CD1c-positive myeloid dendritic cell (primary cell): ENCODE measurements around the gene PSME3IP1.

Experiments used
- DNase-seq: peaks from one replicate; pipeline ENCODE4 v3.0.0-alpha.2; 2016; ENCODE audit errors: extremely low spot score

PSME3IP1 gene

DNA sequence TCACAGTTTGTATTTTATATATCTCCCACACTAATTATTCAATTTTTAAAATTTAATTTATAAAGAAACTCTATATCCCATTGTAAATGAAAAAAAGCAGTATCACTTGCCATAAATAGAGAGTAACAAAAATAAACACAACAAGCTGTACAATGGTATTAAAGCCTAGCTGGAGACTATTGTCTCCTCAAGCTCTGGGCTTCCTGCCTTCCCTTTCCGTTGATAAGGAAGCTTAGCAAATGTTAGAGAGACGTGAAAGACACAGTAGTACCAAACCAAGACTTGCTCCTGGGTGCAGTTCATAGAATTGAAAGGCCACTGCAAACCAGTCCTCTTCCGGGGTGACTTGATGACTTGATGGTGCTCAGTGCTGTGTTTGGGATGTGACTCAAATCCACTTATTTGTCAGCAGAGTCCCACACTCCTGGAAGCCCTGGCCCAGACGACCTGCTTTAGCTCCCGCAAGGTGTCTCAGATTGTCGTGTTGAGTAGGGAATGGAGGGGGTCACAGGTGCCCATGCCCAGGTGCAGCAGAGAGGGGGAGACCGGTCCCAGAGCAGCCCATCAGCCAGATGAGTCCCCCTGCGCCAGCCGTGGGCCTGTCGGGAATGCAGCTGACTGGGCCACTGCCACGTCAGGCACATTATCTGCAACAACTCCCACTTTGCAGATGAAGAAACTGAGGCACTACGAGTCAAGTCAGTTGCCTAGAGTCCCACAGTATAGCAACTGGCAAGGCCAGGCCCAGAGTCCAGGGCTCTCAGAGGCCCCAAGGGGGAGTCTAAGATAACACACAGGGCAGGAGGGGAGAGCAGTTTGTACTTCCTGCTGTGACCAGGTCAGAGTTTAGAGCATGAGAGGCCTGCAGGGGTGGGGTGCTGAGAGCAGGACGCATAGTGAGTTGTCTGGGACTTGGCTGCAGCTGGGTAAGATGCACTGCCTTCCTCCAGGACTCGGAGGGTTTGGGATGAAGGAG, 40.5 kb downstream of the PSME3IP1 start:
- DNase-seq, result no peak

DNA sequence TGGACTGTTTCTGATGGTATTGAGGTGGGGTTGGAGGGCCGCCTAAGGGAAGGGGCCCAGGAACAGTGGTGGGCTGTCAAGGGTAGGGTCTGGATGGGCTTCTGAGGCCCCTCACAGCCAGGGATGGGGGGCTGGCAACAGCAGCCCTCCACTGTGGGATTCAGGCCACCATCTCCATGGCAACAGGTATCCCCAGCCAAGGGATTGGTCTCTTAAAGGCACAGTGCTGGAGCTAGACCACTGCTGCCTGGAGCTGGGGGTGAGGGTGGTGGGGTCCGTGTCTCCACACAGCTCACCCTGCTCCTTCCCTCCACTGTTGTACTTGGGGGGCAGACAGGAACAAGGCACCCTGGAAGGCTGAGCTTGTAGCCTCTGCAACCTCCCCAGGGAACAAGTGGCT, 41.8 kb downstream of the PSME3IP1 start:
- DNase-seq, result no peak

DNA sequence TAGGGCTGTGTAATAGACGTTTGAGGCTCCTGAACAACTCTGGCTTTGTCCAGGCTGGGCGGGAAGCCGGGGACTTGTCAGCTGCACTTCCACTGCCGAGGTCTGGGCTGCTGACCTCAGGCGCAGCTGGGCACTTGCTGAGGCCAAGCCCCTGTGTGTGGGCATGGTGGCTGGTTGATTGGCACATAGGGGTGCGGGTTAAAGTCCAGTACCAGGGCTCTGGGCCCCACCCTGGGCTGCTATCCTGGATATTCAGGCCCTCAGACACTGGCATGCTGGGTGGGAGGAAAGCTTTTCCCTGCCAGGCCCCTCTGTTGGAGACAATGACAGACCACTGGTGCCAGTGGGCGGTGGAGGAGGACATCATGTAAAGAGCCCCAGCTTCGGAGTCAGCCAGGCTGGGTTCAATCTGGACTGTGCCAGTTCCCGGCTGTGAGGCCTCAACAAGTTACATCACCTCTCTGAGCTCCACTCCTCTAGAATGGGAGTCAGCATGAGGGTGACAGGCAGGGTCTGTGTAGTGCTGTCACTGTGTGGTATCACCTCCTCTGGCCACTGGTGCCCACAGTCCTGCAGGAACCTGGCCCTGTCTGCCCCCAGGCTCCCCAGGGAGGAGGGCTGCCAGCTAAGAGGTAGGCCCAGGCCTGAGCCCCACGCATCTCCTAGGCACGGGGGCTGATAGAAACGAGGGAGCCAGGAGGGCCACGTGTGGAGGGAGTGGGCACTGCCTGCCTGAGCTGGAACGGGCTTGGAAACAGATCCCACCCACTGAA, 42.5 kb downstream of the PSME3IP1 start:
- no peak for DNase-seq

DNA sequence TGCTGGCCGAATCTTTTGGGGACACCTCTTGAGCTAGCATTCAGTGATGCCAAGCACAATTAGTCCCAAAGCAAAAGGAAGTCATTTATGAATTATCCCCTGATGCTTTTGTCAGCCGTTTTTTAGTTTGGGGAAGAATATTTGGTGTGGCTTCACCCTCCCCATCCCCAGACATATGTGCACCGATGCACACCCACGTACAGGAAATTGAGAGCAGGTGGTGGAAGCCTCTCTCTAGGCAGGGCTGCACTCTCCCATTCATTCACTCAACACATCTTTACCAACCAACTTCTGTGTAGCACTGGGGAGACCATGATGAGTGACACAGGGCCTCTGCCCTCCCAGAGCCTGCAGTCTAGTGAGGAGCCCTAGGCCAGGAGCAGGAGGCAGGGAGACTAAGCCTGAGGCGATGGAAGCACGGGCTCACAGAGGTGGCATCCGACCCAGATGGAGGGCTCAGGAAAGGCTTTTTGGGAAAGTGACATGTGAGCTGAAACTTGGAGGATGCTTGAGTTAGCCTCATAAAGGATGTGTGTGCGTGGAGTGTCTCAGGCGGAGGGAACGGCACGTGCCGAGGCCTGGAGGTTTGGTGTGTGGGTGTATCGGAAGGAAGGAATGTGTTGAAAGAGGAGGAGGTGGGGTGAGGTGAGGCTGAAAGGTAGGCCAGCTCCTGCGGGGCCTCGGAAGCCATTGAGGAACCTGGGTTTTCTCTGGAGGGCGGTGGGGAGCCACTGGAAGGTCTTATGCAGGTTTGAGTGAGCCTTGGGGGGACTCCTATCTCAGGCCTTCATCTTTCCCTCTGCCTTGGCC, 43.8 kb downstream of the PSME3IP1 start:
- DNase-seq, result no peak

DNA sequence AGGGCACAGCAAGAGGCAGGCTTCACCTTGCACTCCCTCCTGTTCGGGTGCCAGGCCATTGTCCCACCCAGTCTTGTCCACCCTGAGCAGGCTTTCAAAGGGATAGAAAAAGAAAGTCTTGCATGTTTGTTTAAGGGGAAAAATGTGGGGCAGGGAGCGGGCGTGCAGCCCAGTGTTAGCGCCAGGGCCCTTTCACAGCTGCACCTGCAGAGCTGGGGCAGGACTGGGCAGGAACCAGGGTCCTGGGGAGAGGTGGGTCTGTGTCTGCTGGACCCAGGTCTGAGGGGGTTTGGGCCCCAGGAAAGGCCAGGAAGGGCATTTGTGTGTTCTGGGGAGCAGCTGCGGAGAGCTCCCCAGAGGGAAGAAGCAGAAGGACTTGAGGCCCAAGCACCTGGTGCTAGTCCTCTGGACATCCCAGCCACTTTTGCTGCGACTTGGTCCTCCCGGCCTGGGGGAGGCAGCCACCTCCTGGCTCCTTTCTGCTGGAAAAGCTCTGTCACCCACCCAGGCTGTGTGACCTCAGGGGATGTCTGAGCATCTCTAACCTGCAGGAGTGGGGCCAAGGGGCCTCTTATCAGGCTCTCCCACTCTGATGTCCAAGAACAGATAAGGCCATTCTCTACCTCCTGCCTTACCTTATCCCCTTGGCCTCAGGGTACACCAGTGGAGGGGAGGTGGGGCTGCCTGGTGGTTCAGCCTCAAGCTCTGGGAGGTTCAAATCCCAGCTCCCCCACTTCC, 44.7 kb downstream of the PSME3IP1 start:
- no peak for DNase-seq

DNA sequence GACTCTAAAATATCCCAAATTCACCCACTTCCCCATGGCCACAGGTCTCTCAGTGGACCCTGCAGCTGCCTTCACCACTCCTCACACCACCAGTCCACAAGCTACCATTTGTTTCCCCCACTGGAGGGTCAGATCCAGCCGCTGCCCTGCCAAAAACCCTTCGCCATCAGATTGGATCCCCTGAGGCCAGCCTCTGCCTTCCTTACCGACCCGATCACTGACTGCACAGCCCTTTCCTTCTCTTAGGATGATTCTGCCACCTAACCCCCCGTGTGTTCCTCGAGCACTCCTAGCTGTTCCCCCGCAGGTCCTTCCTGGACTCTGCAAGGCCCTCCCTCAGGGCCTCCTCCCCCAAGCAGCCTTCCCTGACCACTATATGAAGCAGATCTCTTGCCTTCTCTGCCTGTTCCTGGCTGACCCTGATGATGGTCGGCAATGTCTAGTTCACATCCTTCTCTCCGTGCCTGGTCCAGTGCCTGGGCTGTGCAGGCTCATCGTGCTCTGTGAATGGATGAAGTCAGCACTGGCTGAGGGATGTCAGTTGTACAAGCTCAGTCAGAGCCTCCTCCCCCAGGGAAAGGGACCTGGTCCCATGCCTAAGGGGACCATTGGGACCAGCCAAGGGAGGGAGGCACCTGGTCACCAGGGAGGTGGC, 47.4 kb downstream of the PSME3IP1 start:
- DNase-seq, result no peak

DNA sequence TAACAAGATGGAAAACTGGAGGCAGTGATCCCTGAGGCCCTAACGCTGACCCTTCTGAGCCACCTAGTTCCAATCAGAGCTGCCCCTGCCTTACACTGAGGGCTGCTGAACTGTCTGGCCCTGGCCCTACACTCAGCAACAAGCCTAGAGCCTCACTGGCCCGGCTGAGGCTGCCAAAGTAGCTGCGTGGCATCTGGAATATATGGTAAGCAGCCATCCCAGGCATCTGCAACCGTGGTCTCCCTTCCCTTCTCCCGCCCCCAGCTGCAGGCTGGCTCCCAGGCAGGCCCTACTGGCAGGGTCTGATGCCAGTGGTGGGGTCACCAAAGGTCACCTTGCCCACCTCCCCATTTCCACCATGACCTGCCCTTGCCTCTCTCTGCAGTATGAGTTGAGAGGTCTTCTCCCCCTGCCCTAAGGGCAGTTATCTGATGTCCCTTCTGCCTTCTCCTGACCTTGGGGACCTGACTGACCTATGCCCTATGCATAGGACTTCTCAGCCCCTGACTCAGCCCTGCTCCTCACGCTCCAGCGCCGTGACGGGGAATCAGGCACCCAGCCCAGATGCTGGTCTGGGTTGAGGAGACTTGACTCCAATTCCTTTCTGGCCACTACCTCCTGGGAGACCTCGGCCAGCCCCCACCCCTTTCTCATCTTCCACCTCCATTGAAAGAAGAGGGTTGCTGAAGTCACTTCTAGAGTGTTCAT, 48.1 kb downstream of the PSME3IP1 start:
- DNase-seq, result no peak

DNA sequence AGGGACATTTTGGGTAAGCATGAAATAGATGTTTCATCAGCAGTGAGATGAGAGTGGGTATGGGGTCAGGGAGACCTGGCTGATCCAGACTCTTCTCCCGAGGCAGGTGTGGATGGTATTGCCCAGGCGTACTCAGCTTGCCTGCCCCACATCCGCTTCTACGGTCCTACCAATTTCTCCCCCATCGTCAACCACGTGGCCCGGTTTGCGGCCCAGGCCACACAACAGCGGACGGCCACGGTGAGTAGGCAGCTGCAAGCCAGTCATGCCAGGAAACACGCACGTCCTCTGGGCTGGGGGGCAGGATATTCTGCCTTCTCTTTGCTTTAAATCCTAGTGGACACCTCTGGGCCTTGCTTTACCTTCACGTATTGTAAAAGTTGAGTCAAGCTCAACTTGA, 48.8 kb downstream of the PSME3IP1 start:
- no peak for DNase-seq

DNA sequence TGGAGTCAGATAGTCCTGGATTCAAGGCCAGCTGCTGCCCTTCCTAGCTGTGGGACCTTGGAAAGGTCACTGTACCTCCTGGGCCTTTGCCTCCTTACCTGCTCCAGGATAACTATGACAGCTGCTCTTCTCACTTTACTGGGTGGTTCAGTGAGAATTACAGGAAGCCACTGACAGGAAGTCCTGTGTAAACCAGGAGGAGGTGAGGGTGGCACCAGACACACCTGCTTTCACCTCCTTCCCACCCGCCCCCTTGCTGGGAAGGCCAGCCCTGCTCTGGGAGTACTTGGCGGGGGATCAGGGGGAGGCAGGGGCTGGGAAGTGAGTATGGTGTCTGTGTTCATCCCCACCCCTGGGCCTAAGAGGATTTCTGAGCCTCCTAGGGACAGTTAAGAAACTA, 50.9 kb downstream of the PSME3IP1 start:
- no peak for DNase-seq

DNA sequence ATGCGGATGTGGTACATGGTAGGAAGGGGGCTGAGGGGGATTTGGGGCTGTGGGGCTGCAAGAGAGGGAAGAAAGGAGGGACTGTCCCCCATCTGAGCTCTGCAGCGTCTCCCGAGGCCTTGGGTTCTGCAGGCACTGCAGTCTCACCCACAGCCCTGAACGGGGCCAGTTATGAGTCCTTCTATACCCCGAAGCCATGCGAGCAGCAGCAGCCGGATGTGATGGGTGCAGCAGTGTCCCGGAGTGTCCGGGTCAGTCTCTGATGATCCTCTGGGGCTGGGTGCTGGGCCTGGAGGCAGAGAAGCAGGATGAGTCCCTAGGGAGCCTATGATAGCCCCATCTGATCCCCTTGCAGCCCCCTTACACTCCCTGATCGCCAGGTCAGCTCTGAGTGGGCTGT, 52.0 kb downstream of the PSME3IP1 start:
- DNase-seq, result no peak

DNA sequence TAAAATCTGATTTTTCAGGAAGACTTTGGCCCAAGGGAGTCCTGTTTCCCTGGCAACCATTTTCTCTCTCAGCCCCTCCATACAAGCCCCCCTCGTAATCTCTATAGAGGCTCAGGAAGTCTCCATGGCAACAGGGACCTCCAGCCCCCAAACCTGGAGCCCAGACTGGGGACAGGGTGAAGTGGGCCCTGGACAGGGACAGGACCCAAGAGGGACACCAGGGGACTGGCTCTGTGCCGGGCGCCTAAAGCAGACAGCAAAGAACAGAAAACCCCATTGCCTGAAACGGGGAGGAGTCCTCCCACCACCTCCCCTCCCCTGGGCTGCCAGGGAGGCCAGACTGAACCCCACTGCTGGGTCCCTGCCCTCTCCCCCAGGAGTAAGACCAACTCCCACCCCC, 52.8 kb downstream of the PSME3IP1 start:
- DNase-seq, result no peak

DNA sequence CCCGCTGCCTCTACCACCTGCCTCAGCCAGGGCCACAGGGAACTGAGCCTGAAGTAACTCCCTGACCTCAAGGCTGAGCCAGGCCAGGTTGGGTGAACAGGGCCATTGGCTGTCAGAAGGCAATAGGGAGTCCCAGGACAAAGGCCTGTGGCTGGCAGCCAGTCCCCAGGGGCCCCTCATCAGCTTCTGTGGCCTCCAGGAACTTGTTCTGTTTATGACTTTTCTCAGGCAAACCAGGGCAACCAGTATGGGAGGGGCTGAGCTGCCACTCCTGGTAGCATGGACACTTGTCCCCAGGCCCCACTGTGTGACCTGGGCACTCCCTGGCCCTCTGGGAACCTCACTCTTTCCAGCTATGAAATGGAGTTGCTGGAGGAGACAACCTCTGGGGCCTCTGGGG, 53.4 kb downstream of the PSME3IP1 start:
- DNase-seq, result no peak

DNA sequence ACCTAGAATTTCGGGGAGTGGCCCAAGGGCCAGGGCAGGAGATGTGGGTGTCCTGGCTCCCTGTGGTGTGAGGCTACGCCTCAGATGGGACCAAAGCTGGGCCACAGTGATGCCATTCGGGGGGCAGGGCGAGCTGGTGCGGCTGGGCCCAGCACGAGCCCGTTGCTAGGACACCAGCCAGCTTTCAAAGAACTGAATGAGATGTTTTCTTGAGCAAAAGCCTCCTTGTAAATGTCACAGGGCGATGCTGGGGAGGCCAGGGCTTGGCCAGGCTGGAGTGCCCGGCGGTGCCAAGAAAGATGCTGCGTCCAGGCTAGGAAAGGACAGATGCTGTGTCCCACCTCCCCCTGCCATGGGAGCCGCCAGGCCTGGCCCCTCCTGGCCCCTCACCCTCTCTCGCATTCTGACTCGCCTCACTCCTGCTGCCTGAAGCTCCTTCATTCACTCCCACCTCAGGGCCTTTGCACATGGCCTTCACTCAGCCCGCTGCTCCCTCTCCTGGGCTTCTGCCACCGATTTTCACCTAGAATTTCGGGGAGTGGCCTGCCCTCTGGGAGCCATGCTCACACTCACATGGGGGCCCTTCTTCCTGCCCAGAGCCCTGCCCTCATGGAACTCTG, 54.4 kb downstream of the PSME3IP1 start:
- DNase-seq, result no peak

DNA sequence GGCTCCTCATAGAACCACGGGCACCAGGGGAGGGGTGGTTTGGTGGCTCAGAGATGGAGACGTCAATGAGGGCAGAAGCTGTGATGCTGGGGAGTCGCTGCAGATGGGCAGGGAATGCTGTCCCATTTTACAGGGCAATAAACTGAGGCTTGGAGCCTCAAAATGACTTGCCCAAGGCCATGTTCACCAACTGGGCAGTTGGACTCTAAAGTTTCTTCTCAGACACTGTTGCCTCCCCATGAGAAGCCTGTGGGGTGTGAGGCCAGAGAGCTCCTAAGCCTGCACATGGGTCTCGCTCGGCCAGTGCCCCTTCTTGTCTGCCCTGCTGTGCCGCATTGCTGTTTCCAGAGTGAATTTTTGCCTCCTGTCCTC, 54.9 kb downstream of the PSME3IP1 start:
- no peak for DNase-seq

DNA sequence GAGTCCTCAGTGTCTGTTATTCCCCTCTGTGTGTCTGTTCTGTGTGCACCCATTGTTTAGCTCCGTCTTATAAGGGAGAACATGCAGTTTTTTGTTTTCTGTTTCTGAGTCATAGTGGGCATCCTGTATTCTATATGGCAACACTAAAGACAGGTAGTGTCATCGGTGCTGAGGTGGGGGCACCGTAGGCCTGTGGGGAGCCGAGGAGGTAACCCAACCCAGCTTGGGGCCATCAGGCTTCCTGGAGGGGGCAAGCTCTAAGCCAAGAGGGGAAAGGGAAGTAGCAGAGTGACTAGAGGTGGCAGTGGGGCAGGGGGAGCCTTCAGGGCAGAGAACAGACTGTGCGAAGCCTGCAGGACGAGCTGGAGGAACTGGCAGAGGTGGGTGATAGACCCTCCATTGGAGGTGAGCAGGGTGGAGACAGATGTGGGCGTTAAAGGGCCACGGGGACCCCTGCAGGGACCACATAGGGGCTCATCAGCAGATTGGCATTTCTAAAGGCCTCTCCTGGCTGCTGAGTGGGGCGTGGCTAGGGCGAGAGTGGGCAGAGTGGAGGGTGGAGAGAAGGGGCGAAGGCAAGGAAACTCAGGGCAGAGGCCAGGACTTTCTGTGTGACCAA, 57.0 kb downstream of the PSME3IP1 start:
- no peak for DNase-seq

DNA sequence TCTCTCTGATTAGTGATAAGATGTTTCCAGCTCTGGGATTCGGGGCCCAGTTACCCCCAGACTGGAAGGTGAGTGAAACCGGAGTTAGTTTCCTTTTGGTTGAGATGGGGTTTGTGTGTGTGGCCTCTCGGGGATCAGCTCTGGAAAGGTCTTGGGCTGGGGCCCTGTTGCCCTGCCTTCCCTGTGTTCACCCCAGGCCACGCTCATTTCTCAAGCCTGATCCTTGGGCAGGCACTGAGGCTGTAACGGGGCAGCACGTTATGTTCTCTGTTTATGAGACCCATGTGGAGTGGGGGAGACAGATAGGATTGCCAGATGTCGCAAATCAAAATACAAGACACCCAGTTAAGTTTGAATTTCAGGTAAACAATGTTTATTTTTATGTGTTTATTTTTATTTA, 58.0 kb downstream of the PSME3IP1 start:
- no peak for DNase-seq

DNA sequence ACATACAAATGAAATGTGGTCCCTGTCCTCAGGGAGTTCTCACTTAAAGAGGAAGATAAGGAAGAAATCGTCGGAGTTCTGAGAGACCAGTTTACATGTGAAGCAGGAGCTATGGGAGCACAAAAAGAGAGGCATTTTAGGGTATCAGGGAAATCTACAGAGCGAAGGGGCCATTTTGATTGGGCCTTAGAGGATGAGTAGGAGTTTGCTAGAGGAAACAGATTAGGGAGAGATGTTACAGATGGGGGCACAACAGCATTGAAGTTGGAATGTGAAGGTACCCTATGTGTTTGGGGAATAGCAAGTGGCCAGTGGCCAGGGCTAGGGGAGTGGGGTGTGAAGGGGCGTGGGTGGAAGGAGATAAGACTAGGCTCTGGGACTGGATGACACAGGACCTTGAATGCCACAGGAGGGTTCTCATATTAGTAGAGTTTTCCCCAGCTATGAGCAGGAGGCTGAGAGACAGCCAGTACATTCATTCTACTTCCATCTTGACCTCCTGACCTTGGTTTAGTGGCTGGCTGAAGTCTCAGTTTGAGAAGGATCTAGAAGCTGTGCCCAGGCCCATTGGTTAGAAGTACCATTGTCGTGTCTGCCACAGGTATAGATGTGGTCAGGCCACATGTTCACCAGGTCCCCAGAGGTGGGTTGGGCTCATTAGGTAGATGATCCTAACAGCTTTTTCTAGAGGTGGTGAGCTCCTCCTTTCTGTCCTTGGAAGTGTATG, 58.6 kb downstream of the PSME3IP1 start:
- DNase-seq, result no peak

DNA sequence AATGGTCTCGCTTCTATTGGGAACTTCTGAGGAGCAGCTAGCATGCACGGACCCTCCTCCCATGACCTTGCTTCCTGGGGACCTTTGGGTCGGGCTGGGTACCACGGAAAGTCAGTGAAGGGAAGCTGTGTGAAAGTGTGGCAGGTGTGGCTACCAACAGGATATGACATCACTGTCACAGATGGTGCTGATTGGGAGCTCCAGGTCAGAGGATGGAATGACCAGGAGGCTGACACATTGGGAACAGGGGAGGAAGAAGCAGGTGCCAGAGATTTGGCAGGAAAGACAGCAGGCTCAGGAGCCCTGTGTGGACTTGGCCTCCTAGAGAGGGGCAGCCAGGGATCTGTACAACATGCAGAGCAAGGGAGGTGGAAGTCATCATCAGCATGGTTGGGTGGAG, 59.4 kb downstream of the PSME3IP1 start:
- DNase-seq, result no peak

DNA sequence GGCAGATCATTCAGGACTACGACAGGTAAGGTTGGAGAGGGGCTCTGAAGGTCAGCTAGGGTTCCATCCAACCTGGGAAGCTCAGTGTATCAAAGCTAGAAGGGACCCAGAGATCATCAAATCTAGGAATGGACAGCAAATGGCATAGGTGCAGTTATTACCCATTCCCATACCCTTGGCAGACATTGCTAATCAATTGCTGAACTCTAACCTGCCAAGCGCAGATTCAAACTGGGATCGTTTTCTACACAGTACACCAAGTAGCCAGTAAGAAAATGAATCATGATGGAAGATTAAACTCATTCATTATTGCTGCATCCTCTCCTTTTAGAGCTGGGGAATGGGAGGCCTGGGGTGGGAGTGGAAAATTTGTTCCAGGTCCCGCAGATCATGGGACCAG, 59.9 kb downstream of the PSME3IP1 start:
- DNase-seq, result no peak
